HG02678 (cell line): ENCODE results near the gene PPM1A.

Source experiments
- ATAC-seq: cut with Tn5 transposase; IDR thresholded peaks from one replicate; pipeline ENCODE4 v1.9.1; 2021; ENCODE audit warnings: mild to moderate bottlenecking, moderate library complexity; ENCODE audit not compliant: unreplicated experiment

Gene PPM1A

GRCh38 chr14:60225265-60225664 is 23.8 kb upstream of the PPM1A start:
- no peak for ATAC-seq

GRCh38 chr14:60226298-60226697 is 22.7 kb upstream of the PPM1A start:
- no peak for ATAC-seq

- ATAC-seq: no peak
These were observed 21.7 kb upstream of the PPM1A start for GRCh38 chr14:60227291-60227690.

- ATAC-seq: no peak
These were observed 19.4 kb upstream of the PPM1A start for GRCh38 chr14:60229614-60230013.

GRCh38 chr14:60232185-60232584 is 16.8 kb upstream of the PPM1A start:
- ATAC-seq: no peak

- ATAC-seq: no peak
These were observed 15.8 kb upstream of the PPM1A start for GRCh38 chr14:60233251-60233650.

GRCh38 chr14:60233891-60234290 is 15.1 kb upstream of the PPM1A start:
- ATAC-seq: no peak

GRCh38 chr14:60235440-60235839 is 13.6 kb upstream of the PPM1A start:
- ATAC-seq: no peak

GRCh38 chr14:60238955-60239354 is 10.1 kb upstream of the PPM1A start:
- no peak for ATAC-seq

- ATAC-seq: no peak
These were observed 8.7 kb upstream of the PPM1A start for GRCh38 chr14:60240139-60240856.

- no peak for ATAC-seq
These were observed 7.9 kb upstream of the PPM1A start for GRCh38 chr14:60241091-60241490.

GRCh38 chr14:60242429-60242828 is 6.6 kb upstream of the PPM1A start:
- ATAC-seq: no peak

- ATAC-seq: no peak
These were observed 3.4 kb upstream of the PPM1A start for GRCh38 chr14:60245380-60246177.

- peak; percentile 62 for ATAC-seq
These were observed 876 bp upstream of the PPM1A start for GRCh38 chr14:60247994-60248696.

- peak; percentile 44 for ATAC-seq
These were observed 568 bp downstream of the PPM1A start for GRCh38 chr14:60249321-60250256.

- no peak for ATAC-seq
These were observed 1.4 kb downstream of the PPM1A start for GRCh38 chr14:60250257-60251035.

- no peak for ATAC-seq
These were observed 2.9 kb downstream of the PPM1A start for GRCh38 chr14:60251877-60252276.

- ATAC-seq: no peak
These were observed 3.6 kb downstream of the PPM1A start for GRCh38 chr14:60252630-60253029.

- ATAC-seq: no peak
These were observed 4.6 kb downstream of the PPM1A start for GRCh38 chr14:60253649-60254048.

- ATAC-seq: no peak
These were observed 5.2 kb downstream of the PPM1A start for GRCh38 chr14:60254176-60254575.
